Measurements from ENCODE around the gene CRISPLD2. TPM values are rescaled to one million over a fixed set of nuclear protein-coding genes. Genes with fewer than 3 reads are reported as not detected.

The CRISPLD2 gene
- total and polyA plus RNA-seq, 10 of the 15 experiments (the other 5 are each of a cell fraction or from before 2014, with no cell fraction given) = 0.03 to 0.30 (median 0.08) TPM; not detected in 5

DNA sequence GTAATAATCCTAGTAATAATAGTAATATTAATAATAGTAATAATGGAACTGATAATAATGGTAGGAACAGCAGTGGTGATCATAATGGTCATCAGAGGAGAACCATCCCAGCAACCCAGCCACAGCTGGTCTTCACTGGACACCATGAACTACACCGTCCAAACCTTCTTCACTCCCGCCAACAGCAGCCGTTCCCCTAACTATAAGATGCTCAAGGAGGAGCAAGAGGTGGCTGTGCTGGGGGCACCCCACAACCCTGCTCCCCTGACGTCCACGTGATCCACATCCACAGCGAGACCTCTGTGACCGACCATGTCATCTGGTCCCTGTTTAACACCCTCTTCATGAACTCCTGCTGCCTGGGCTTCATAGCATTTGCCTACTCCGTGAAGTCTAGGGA lies 100.5 kb downstream of the CRISPLD2 start:
- no peaks in the 10 kb centered on the region for H3K9me3 ChIP-seq (replicated peaks; ENCODE audit: control insufficient read depth, insufficient read depth, low read length)
- no peak overlapping the region for H3K4me3 ChIP-seq
- POLR2A ChIA-PET = no interaction called here
- FAIRE-seq (no peak), ATAC-seq (no peak), DNase-seq (ENCODE audit: low read depth, low spot score) (no peak)
- H3K4me2 ChIP-seq (ENCODE audit: control insufficient read depth, insufficient read depth) = no peak overlapping the region
- TF ChIP-seq ZNF24 (IDR thresholded peaks at IDR 0.05) = no peak
- TF ChIP-seq ZZZ3 (IDR thresholded peaks at IDR 0.05; ENCODE audit: control insufficient read depth, insufficient read length, low read depth) = no peak
- TF ChIP-seq DPF2 (IDR thresholded peaks at IDR 0.05) = no peak
- TF ChIP-seq RBBP5 (conservative IDR thresholded peaks at IDR 0.05) = no peak
- no peak for TF ChIP-seq CHD1 (IDR thresholded peaks at IDR 0.05; ENCODE audit: low read depth, low read length)
- TF ChIP-seq LARP7 (IDR thresholded peaks at IDR 0.05) = no peak
- no peak for TF ChIP-seq FOXK2 (IDR thresholded peaks at IDR 0.05)
- no peak for TF ChIP-seq ATF7 (IDR thresholded peaks at IDR 0.05; ENCODE audit: low read depth)
- no peaks in the 10 kb centered on the region for H4K20me1 ChIP-seq (ENCODE audit: control insufficient read depth, insufficient read depth)
- in situ Hi-C loops (cut with MboI) = no loop called here
- H3K27ac ChIP-seq (ENCODE audit: control insufficient read depth, insufficient read depth) = no peak overlapping the region
- SMC1A ChIA-PET (ENCODE audit: uncharacterized antibody, unreplicated experiment) = interaction anchor here (1.5 kb wide), 1 partner anchor 51 kb away, joined by 4 read pairs; no protein-coding TSS in a partner anchor
- no peak overlapping the region for H3K9ac ChIP-seq (ENCODE audit: control insufficient read depth, insufficient read depth, low read length)
- intact Hi-C loops (cut with micrococcal nuclease; ENCODE audit: unreplicated experiment) = no loop called here
- H3K79me2 ChIP-seq (ENCODE audit: control insufficient read depth, insufficient read depth, low read length) = no peaks in the 10 kb centered on the region
- H3K36me3 ChIP-seq (ENCODE audit: control insufficient read depth in 2 of 2, insufficient read depth in 2 of 2, low read length in 1 of 2) = no peaks in the 10 kb centered on the region
- RAD21 ChIA-PET (ENCODE audit: unreplicated experiment) = no interaction called here
- CTCF ChIA-PET = interaction anchor here (1.1 to 1.8 kb wide), 2 partner anchors 49 to 166 kb away, joined by 4 to 7 read pairs; no protein-coding TSS in a partner anchor
- no TSS peak for BruUV-seq (replicated peaks)
- no peaks in the 10 kb centered on the region for H3K4me1 ChIP-seq (ENCODE audit: control insufficient read depth, insufficient read depth, low read length)
- 62% methylated on average over 8 of the region's 8 CpGs for WGBS (ENCODE audit: insufficient coverage, insufficient replicate concordance, low lambda C conversion rate, missing lambda C conversion rate)
- H3K27me3 ChIP-seq (replicated peaks in 1 of 2; ENCODE audit: control insufficient read depth in 2 of 2, insufficient read depth in 2 of 2, low read length in 1 of 2) = peaks cover 3 to 5% of the 10 kb centered on the region in 2 experiments; a peak in 3 of 4 replicates
- no peak overlapping the region for H2AFZ ChIP-seq (ENCODE audit: control insufficient read depth, low read depth, low read length)

DNA sequence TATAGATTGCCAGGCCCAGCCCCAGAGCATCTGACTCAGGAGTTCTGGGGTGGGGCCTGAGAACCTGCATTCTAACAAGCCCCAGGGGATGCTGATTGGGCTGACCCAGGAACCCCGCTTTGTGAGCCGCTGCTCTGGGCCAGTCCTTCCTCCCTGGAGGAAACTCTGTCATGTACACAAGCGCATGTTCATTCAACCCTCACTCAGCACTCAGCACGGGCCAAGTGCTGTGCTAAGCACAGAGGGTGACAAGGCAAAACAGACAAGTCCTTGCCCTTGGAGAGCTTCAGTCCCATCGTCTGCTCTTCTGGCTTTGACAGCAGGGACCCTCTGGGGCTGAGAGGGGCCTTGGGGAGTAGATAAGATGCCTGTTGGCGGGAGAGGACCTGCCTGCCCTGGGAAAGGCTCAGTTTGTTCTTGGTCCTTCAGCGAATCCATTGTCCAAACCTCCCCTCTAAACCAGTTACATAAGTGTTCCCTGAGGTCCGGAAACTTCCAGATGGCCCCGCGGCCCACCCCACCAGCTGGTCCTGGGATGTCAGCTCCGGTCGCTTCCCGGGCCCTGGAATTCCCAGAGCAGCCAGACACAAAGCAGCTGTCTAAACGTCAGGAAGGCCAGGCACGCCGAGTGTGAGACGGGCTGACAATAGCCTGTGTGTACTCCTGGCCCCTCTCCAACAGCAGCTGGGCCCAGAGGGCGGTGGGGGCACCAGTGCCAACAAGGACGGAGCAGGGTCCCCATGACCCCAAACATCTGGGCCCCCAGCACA lies 102.8 kb downstream of the CRISPLD2 start:
- H3K79me2 ChIP-seq (ENCODE audit: control insufficient read depth, insufficient read depth, low read length) = no peaks in the 10 kb centered on the region
- ChIA-PET POLR2A (no interaction called here), SMC1A (ENCODE audit: uncharacterized antibody, unreplicated experiment) (interaction anchor here (0.6 to 1.3 kb wide), 2 partner anchors 28 to 182 kb away, joined by 3 read pairs; no protein-coding TSS in a partner anchor), RAD21 (ENCODE audit: unreplicated experiment) (interaction anchor here (0.9 to 1.4 kb wide), 3 partner anchors 47 to 167 kb away, joined by 3 to 4 read pairs (median 4); no protein-coding TSS in a partner anchor), CTCF (interaction anchor here (0.7 to 6.0 kb wide), 7 partner anchors 10 to 168 kb away, joined by 3 to 60 read pairs (median 4); no protein-coding TSS in a partner anchor)
- ATAC-seq (peak; percentile 41), DNase-seq (ENCODE audit: low read depth, low spot score) (no peak), FAIRE-seq (no peak)
- H2AFZ ChIP-seq (ENCODE audit: control insufficient read depth, low read depth, low read length) = no peak overlapping the region
- H3K9me3 ChIP-seq (replicated peaks; ENCODE audit: control insufficient read depth, insufficient read depth, low read length) = no peaks in the 10 kb centered on the region
- peaks cover 0 to 4% of the 10 kb centered on the region in 2 experiments; a peak in 2 of 4 replicates for H3K27me3 ChIP-seq (replicated peaks in 1 of 2; ENCODE audit: control insufficient read depth in 2 of 2, insufficient read depth in 2 of 2, low read length in 1 of 2)
- BruUV-seq (replicated peaks) = no TSS peak
- H4K20me1 ChIP-seq (ENCODE audit: control insufficient read depth, insufficient read depth) = no peaks in the 10 kb centered on the region
- no peak overlapping the region for H3K9ac ChIP-seq (ENCODE audit: control insufficient read depth, insufficient read depth, low read length)
- in situ Hi-C loops (cut with MboI) = no loop called here
- H3K27ac ChIP-seq (ENCODE audit: control insufficient read depth, insufficient read depth) = no peak overlapping the region
- no peak overlapping the region for H3K4me3 ChIP-seq
- intact Hi-C loops (cut with micrococcal nuclease; ENCODE audit: unreplicated experiment) = no loop called here
- no peak overlapping the region for H3K4me2 ChIP-seq (ENCODE audit: control insufficient read depth, insufficient read depth)
- 21% methylated on average over 19 of the region's 19 CpGs for WGBS (ENCODE audit: insufficient coverage, insufficient replicate concordance, low lambda C conversion rate, missing lambda C conversion rate)
- no peaks in the 10 kb centered on the region for H3K4me1 ChIP-seq (ENCODE audit: control insufficient read depth, insufficient read depth, low read length)
- H3K36me3 ChIP-seq (ENCODE audit: control insufficient read depth in 2 of 2, insufficient read depth in 2 of 2, low read length in 1 of 2) = no peaks in the 10 kb centered on the region
- TF ChIP-seq CBX3 (IDR thresholded peaks at IDR 0.05; ENCODE audit: borderline replicate concordance, low read depth) (no peak), EED (IDR thresholded peaks at IDR 0.05; ENCODE audit: low read depth) (no peak), NRF1 (conservative IDR thresholded peaks at IDR 0.05; ENCODE audit: low read depth, low read length) (no peak), JUNB (IDR thresholded peaks at IDR 0.05) (no peak), ZNF622 (IDR thresholded peaks at IDR 0.05) (no peak), SMAD1 (IDR thresholded peaks at IDR 0.05; ENCODE audit: low read depth, partially characterized antibody) (no peak), POLR2A (IDR thresholded peaks at IDR 0.05; ENCODE audit: low read depth, low read length) (no peak), SMAD5 (IDR thresholded peaks at IDR 0.05; ENCODE audit: low read depth) (no peak)
- TF ChIP-seq, protein P1, sequence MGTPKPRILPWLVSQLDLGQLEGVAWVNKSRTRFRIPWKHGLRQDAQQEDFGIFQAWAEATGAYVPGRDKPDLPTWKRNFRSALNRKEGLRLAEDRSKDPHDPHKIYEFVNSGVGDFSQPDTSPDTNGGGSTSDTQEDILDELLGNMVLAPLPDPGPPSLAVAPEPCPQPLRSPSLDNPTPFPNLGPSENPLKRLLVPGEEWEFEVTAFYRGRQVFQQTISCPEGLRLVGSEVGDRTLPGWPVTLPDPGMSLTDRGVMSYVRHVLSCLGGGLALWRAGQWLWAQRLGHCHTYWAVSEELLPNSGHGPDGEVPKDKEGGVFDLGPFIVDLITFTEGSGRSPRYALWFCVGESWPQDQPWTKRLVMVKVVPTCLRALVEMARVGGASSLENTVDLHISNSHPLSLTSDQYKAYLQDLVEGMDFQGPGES (IDR thresholded peaks at IDR 0.05) = no peak

Data from GM12878 (cell line).